Globus pallidus (tissue), 1 donor: ENCODE results near the gene PIK3AP1.
A peak's percentile ranks its signal among the peaks of the same experiment; 100 is the strongest.
"Not testable (repeated sequence)": the region's sequence is repeated elsewhere in the genome, so short reads cannot be mapped to it uniquely, and the experiment has no call there.

Experiments
- DNase-seq: peaks from one replicate; pipeline ENCODE4 v3.0.0-alpha.2; 2015; ENCODE audit warnings: low spot score

Gene PIK3AP1

DNA sequence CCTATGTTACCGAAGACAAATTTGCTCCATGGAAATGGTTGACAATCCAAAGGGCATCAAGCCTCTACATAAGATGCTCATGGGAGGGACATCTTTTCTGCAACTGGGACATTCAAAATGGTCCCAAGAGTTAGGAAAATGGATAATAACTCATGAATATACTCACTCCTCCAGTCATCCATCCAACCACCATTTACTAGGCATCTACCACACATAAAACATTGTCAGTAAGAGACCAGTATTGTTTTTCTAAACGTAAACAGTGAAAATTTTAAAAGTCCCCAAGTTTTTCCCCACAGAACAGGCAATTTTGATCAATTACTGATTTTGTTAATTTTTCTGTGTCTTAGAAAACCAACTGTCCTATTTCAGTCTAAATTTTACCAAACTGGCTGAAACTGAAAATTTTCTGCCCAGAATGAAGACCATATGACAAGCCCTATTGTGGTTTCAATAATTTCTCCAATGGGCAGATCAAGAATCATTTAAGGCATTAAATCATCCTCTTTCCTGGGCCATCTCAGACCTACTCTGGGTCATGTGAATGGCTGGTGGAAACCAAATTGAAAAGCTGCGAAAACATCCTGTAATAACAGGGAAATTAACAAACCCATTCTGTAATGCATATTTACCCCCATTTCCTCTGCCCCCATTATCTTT is 24.2 kb downstream of the PIK3AP1 start:
- no peak for DNase-seq

DNA sequence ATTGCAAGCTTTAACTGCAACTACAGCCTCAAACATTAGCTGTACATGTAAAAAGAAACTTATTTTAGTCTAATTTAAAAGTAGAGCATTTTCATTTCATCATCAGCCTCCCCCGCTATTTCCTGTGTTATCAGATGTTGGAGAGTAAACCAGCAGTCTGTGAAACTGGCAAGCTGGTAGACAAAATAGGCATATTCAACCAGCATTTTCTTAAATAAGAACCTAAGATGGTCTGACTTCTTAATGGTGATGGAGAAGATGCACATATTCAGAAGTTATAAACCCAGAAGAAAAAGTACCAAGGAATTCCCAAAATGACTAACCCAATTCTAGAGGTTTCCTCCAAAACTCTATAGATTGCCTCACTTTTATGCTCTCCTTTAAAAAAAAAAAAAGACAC is 24.9 kb downstream of the PIK3AP1 start:
- no peak for DNase-seq

DNA sequence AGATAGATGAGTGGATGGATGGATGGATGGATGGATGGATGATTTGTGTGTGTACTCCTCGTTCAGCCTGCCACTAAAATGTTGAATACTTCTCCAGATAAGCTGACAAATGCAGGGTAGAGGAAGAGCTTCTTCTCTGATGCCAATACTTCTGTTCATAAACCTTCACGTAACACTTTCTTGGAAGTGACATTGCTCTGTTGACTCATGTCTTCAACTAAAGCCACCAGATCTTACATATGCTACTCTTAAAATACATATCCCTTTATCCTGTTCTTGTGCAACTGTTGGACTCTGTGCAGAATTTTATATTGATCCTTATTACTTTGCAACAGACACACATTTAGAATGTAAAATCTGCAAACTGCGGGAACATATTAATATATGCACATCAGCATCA is 26.9 kb downstream of the PIK3AP1 start:
- no peak for DNase-seq

DNA sequence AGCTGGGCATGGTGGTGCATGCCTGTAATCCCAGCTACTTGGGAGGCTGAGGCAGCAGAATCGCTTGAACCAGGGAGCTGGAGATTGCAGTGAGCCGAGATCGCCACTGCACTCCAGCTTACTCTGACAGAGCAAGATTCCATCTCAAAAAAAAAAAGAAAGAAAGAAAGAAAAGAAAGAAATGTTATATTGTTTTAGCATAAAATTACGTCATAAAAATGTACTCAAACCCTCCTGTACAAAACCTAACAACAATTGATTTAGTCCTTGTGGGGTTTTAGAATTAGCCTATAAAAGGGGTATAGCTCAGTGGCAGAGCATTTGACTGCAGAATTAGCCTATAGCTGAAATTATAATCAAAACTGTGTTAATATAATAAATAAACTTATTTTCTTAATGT is 27.9 kb downstream of the PIK3AP1 start:
- no peak for DNase-seq

DNA sequence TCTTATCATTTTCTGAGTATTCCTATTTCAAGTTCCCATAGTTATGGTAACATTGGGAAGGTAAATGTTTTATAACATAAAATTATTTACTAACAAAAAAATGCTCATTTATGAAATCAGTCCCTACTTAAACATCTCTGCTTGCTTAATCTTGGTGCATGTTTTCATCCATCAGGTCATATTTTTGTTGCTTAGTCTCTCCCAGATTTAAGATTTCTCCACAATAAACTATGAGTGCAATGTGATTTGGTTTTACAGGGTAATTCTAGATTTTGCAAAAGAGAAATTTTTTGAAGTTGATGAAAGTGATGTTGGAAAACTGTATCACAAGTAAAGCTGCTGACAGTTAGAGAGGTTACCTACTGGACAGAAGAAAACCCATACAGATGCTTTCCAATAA is 28.6 kb downstream of the PIK3AP1 start:
- DNase-seq = no peak

DNA sequence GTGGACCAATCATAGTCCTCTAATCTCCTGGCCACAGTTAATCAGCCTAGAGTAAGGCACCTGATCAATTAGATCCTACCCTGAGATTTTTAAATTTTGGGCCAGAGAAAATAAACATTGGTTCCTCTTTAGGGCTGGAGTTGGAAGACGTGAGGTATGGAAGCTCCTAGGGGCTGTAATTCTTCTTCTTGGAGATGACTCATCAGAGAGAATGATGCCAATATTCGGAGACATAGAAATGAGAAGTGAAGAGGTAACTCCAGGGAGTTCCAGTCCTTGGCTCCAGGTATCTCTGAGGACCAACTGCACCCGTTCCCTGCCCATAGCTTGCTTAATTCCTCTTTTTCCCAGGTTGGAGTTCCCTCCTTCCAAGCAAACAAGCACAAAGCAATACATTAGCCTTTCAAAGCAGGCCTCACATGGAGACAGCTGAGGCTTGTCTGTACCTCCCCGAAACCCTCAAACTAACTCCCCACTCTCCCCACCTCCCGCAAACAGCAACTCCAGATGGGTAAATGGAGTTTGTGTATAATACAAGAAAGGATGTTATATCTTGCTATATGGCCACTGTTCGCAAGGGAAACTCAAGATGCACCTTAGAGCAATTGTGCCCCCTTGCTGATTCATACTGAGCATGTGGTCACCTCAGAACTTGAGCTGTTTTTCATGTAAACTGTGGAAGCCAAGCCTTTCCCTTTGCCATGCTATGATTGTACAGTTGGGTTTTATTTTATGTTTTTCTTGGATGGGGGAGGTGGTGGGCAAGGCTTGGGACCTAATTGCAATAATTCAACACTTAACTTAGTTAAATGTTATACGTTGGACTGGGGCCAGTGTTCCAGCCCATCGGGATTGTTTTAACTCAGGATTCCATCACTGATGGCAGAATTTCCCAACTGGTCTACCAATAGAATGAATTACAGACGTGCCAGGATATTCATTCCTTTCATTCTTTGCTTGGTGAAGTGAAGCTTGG is 29.3 kb downstream of the PIK3AP1 start:
- no peak for DNase-seq

DNA sequence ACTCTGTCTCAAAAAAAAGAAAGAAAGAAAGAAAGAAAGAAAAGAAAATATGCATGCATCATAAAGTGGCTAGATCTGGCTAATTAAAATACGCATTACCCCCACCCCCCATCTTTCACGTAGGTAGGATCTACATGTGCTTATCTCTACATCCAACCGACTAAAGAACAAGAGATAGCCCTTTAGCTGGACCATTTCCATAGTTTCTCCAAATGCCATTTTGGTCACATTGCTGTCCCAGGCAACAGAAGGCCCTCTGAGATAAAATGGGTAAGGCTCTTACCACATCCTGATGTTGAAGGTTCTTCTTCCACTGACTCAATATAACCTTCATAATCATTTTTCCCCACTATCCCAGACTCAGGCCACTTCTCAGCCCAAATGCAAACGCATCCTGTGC is 31.5 kb downstream of the PIK3AP1 start:
- DNase-seq = no peak

- no peak for DNase-seq
These were observed 32.8 kb downstream of the PIK3AP1 start for GRCh38 chr10:96687317-96688012.

DNA sequence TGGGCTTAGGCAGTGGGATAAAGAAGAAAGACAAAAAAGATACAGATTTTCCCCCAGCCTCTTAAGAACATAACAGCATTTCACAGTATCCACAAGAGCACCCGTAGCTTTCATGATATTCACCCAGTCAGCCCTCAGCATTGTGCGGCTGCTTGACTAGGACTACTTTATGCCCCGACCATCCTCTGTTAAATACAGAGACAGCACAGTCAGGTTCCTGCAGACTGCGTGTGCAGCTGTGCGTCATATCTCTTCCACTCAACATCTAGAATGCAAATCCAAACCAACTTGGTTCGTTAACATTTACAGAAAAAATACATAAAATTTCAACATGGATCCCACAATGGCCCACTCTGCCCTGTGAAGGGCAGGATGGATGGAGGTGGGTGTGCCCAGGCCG is 33.8 kb downstream of the PIK3AP1 start:
- no peak for DNase-seq

- no peak for DNase-seq
These were observed 35.0 kb downstream of the PIK3AP1 start for GRCh38 chr10:96685306-96685705.

DNA sequence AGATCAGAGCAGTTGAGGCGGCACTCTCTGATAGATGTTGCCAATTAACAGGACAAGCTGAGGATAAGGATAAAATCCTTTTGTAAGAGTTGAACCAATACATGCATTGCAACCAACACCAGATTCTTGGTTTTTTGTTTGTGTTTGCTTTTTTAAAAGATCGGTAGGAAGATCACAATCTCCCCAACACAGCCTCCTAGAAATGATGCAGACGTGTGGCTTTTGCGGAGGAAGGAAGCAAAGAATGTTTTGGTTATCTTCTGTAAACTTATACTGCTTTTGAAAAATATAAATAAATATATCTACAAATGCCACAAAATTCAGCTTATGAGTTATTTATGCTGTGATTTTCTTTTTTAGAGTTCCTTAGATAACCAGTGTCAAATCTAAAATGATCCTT is 35.5 kb downstream of the PIK3AP1 start:
- DNase-seq = no peak

- no peak for DNase-seq
These were observed 36.6 kb downstream of the PIK3AP1 start for GRCh38 chr10:96683710-96684109.

- DNase-seq = no peak
These were observed 37.2 kb downstream of the PIK3AP1 start for GRCh38 chr10:96683065-96683464.

DNA sequence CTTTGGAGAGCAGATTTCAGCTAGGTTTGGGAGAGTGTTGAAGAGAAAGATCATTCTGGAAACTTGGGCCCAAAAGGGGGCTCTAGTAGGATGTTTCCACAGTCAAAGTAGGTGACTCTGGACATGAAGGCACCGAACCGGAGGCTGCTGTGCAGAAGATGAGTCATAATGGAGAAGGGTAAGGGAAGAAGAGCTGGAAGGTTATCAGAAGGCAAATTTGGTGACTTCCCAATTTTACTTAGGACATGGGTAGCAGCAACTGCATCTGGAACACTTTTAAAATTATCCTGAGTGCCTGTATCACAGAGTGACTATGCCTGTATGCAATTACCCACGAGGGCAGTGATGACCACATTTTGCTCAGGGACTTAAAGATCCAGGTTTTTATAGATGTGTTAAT is 38.8 kb downstream of the PIK3AP1 start:
- no peak for DNase-seq

DNA sequence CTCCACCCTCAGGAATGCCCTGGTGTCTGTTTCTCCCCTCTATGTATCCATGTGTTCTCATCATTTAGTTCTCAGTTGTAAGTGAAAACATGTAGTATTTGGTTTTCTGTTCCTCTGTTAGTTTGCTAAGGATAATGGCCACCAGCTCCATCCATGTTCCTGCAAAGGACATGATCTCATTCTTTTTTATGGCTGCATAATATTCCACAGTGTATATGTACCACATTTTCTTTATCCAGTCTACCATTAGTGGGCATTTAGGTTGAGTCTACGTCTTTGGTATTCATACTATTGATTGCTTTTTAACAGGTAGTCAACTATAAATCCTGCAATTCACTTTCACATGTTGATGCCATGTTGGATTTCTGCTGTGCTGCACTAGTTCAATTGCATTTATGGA is 39.9 kb downstream of the PIK3AP1 start:
- not testable (repeated sequence) for DNase-seq

GRCh38 chr10:96678725-96679124 is 41.6 kb downstream of the PIK3AP1 start:
- no peak for DNase-seq

DNA sequence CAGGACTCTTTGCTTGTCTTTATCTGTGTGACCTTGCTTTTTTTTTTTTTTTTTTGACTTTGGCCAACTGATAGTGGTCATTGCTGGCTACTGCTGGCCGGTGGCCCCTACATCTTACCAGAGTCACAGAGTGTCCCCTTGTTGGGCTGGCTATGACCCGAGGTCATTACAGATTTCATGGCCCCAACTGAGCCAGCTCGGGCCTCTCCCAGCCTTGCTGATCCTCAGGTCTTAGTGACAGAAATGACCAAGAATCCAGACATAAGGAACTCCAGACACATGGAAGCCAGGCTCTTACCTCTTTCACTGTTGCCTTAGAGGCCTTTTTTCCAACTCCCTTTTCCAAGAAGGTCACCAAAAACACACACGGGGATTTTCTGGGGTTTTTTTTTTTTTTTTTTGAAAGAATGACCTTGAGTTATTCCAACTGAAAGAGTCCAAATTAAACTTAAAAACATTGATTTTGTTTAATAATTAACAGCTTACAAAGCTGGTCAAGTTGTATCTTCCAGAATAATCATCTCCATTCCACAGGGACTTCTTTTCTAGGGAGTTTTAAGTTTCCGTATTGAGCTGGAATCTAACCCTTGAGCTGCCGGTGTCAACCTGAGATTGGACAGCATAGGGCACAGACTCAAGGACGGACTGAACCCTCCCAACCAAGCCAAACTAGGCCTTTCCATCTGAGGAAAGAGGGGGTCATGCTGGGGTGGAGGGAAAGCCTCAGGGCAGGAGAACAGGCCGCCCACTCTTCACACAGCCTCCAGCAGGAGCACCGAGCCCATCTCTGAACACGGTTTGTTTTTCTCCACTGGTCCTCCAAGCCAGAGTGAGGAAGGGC is 43.8 kb downstream of the PIK3AP1 start:
- no peak for DNase-seq

GRCh38 chr10:96675846-96676245 is 44.5 kb downstream of the PIK3AP1 start:
- DNase-seq = no peak

GRCh38 chr10:96673318-96674099 is 46.8 kb downstream of the PIK3AP1 start:
- peak; percentile 52 for DNase-seq

DNA sequence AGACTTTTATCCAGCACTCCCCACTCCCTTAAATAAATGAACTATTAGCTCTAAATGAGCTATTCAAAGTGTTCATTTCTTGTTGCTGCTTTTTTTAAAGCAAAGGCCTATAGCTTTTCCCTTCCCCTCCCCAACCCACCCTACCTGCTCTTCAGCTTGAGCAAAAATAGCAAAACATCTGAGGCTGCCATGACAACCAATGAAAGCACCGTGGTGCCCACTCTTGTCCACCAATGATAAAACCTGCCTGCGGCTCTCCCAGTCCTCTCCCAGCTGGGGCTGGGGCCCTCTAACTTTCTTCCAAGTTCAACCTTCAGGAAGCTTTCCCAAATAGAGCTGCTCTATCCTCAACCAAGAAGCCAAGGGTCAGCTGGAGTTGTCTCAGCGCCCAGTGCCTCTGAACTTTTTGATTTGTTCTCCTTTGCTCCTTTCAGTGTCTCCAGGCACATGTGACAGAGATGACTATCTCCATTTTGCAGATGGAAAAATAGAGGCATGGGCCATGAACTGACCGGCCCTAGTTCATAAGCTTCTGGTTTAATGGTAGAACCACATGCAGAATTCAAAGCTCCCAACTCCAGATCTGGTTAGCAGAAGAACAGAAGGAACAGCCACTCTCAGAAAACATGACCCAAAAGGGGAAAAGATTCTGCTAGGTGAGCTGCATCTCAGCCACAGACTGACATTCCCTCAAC is 47.7 kb downstream of the PIK3AP1 start:
- no peak for DNase-seq
